GM19099 (cell line): ENCODE measurements around the gene ALDH5A1.

ENCODE experiments used
- POLR2A ChIP-seq: IDR thresholded peaks from 3 replicates; pipeline ENCODE4 v1.6.1; 2011; ENCODE audit warnings: low read depth; ENCODE audit not compliant: insufficient read length; ENCODE audit errors: extremely low read depth

The ALDH5A1 gene

DNA sequence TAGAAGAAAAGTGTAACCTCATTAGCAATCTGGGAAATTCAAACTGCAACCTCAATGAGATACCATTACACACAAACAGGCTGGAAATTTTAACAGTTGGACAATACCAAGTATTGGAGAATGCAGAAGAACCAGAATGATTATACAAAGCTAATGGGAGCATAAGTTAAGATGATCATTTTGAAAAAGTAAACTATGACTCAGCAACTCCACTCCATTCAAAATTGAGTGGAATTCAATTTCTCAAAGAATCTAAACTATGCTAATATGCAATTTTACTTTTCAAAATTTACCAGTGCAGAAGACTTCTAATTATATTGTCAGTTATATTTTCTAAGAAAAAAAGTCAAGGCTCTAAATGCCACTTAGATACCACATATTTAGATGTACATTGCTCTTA lies 22.6 kb upstream of the ALDH5A1 start:
- TF ChIP-seq POLR2A, result no peak

DNA sequence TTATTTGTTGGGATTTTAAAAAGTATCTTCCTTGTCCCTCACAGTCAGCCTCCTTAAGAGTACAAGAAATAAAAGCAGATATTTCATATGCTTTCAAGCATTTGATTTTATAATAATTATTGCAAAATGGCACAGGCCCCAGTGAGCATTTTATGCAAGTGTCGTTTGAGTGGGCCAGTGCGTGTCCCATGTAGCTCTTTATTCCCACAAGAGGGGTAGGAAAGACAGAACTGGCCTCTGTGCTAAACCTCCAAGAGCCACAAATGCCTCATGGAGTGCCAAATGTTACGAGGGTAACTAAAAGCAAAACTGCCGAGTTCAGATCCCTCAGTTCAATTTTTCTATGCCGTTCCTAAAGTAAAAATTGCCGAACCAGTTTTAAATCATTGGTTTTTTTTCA lies 18.1 kb upstream of the ALDH5A1 start:
- no peak for TF ChIP-seq POLR2A

DNA sequence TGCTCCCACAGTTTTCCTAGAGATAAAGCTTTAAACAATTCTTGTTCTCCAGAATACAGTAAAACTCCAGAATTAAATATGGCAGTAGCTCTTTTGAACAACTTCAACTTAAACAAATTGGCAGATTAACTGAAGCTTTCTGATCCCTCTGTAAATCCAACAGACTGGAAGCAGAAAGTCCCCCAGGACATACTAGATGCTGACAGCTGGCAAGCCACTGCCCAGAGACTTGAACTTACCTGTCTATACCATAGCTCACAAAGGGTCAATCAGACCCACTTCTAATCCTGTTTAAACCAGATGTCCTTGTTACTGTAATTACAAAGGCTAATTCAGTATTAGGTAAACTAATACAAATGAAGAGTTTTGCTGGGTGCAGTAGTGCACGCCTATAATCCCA lies 17.7 kb upstream of the ALDH5A1 start:
- no peak for TF ChIP-seq POLR2A

DNA sequence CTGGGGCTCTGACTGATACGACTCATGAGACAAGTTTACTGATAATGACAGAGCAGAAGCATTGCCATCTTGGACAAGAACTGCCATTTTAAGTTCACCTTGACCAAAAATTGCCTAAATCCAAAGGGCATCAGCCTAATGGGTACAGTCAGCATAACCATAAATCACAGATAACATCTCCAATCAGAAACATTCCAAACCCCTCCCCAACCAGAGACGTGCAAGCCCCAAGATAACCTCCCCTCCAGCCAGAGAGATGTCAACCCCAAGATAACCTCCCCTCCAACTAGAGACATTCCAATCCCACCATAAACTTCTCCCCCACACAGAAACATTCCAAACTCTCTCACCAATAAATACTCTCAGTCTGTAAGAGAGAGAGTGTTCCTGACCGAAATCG lies 15.9 kb upstream of the ALDH5A1 start:
- no peak for TF ChIP-seq POLR2A

DNA sequence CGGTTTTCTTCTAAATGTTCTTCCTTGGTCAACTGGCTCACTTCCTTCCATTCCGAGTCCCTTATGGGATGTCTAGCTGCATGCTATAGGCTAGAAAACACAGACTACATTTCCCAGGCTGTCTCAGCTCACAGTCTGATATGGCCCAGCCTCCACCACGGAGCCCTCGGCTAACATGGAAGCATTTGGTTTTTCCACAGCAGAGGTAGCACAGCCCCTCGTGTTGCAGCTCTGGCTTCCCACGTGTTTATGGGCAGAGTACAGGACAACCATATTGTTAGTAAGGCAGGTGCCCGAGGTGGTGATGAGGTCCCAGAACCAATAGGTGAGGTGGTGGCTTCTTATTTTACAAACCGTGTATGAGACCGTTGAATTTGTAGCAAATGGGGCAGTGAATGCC lies 14.1 kb upstream of the ALDH5A1 start:
- no peak for TF ChIP-seq POLR2A

DNA sequence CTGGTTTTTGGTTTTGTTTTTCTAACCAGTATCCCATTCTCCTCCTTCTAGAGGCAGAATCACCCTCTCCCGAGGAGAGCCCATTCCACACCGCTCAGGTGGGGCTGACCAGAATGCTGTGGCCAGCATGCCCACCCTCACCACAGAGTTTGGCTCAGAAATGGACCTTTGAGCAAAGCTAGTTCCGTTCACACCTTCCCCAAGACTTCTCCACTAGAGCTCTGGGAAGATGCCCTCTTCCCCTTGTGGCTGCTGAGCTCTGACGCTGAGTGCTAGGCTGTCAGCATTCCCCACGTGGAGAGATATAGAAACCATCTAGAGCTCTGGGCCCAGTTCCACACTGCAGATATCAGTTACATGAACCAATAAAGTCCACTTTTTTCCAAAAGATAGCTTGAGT lies 13.3 kb upstream of the ALDH5A1 start:
- no peak for TF ChIP-seq POLR2A

DNA sequence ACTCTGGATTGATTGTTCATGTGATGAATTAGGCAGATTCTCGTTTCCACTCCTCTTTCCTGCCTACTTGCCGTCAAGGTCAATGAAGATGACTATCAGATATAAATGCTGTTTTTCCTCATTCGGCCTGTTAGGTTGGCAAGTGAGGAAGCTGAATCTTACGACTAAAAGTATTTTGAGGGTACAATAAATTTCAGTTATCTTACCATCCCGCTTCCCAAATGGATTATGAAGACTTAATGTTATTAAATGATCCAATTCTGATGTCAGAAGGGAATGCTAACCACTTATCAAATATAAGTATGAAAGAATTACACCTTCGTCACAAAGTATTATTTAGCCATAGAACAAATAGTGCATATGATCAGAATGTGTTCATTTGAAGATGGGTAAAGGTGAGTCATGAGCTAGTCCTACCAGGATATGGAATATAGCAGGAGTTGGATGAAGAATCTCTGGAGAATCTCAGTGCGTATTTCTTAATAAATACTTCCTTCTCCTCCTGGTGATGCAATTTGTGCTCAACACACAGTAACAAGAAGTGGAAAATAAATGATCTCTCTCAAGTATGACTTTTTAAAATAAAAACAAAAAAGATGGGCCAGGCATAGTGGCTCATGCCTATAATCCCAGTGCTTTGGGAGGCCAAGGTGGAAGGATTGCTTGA lies 10.0 kb upstream of the ALDH5A1 start:
- TF ChIP-seq POLR2A, result no peak

DNA sequence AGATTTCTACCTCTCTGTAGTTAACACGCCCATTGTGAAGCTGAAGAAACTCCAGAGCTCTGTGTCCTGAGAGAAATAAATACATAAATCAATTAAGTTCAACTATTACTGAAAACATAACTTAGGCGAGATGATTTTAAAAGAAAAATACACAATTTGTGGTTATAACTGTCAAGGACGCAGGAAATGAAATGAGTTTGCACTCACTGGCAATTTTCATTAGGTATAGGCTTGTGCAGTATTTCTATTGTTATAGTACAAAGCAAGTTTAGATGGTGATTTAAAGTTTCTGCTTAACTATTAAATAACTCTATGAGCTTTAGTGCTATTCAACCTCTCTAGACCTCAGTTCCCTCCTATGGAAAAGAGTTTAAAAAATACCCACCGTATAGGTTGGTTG lies 8.7 kb upstream of the ALDH5A1 start:
- no peak for TF ChIP-seq POLR2A

DNA sequence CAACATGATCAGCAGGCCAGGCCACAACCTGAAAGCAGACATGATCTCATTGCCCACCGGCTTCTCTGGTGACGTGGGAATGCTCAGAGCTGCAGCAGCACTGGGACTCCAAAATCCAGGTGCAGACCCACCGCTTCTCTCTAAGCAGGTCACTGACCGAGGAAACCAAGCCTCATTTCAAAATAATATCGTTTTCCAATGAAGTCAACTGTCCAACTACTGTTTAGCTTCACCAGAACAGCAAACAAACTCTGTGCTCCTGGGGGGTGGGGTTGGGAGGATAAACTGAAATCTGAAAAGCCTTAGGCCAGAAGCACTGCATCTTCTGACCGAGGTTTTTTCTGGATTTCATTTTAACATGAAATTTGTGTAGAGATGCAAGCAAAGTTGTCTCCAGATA lies 5.3 kb upstream of the ALDH5A1 start, which contains the start of gene GPLD1:
Gene GPLD1, minus strand, starts transcription at position 109 of the 400 bp plus-strand sequence. Its CDS starts 67 bp downstream, at position 42.
- TF ChIP-seq POLR2A, result no peak

DNA sequence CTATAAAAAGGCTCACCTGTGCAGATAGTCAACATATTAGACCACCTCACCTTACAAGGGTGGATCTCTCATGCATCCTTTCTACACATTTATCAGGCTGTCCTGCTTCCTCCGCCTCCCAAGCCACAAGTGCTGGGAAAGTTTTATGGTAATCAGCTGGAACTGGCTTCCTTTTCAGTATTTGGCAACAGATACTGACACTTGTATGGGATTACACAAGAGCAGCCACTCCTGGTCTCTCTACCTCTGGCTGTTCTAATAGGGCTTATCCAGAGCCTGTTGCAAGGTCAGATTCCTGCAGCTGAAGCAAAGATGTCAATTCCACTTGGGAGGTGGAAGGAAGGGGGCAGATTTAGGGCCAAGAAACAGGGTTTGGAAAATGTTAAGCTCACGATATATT lies 4.9 kb upstream of the ALDH5A1 start:
- TF ChIP-seq POLR2A, result no peak

DNA sequence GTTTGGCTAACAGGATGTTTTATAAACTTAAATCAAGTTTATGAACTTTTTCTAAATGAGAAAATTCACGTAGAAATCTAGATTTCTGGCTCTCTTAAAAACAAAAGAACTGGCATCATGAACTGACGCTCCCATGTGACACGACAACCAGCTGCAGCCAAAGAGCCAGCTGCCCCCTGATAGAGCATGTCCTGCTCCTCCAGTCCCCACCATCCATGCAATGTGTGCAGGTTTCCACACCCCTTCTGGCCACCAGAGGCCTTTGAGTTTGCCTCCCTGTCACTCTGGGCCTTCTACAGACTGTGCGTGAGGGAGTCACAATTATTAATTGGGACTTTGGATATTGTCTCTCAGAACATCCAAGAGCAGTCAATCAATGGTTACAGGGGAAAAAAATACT lies 3.8 kb upstream of the ALDH5A1 start:
- TF ChIP-seq POLR2A, result no peak

DNA sequence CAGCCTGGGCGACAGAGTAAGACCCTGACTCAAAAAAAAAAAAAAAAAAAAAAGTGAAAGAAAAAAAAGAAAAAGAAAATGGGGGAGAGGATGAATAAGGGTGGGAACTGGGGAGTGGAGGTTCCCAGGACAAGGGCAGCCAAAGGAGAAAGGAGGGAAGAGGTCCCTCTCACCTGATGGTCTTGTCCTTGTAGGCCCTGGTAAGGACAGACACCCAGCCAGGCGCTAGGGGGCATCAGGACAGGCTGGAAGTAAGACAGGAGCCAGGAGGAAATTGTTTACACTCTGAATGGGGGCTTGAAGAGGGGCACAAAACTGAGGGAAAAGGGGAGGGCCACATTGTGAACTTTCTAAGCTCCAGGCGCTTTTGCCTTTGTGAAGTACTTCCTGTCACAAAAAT lies 2.3 kb upstream of the ALDH5A1 start:
- no peak for TF ChIP-seq POLR2A

DNA sequence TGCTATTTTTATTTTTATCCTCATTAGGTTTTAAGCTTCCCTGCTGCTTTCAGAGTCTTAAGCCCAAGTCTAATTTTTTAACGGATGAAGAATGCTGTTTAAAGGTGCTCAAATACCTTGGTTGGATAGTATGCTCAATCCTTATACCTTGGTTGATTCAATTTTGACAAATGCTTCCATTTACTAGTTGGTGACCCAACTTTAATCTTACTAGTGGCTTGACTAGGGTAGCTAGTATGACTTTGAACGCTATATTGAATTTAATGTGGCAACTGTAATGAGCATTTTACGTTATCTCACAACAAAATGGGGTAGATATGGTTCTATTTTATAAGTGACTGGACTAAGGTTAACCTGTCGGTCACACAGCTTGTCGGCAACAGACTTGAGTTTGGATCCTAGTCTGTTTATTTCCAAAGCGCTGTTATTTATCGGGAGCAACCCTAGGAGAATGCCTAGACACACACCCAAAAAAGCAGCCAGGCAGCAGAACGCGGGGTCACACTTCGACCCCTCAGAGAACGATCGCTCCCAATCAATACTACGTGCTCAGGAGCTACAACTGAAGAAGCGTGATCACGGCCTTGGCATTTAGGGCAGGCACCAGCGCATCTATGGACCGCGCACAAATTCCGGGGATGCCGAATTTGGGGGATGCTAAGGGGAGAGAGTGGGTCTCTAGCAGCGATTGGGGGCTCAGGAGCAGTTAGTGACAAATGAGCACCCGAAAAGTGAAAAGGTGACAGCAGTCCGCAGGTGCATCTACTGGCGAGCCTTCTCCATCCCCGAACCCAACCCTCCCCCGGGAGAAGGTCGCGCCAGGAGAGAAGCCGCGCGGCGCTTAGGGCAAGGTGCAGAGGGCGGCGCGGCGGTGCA lies 586 bp upstream of the ALDH5A1 start:
- no peak for TF ChIP-seq POLR2A

DNA sequence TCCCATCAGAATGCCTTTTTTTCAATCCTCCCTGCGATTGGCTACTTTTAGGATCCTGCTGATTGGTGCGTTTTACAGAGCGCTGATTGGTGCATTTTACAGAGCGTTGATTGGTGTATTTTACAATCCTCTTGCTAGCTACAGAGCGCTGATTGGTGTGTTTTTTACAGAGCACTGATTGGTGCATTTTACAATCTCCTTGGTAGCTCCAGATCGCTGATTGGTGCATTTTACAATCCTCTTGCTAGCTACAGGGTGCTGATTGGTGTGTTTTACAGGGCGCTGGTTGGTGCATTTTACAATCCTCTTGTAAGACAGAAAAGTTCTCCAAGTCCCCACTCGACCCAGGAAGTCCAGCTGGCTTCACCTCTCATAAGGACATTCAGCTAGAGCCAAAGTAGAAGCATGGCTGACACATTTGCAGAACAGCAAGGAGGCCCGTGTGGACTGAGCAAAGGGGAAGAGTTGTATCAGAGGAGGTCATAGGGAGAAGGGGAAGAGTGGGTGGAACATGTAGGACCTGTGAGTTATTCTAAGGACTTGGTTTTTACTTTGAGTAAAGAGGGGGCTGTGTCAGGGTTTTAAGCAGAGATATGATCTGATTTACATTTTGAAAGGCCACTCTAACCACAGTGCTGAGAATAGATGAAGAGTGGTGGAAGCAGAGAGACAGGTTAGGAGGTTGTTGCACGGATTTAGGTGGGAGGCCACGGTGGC lies 2.6 kb downstream of the ALDH5A1 start:
- TF ChIP-seq POLR2A, result no peak

DNA sequence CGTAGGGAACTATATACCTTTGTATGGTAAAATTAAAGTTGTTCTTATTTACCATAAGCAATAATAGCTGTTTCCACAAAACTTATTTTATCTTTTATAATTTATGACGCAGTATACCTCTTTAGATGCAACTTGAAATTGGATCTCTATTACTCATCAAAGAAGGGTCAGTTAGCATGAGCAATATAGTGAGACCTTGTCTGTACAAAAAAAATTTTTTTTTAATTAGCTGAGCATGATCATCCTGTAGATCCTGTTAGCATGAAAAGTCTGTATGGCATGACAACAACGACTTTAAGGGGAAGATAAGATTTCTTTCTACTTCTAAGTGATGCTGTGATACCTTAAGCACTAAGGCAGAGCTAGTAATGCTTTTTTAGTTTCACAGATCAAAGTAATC lies 5.9 kb downstream of the ALDH5A1 start:
- no peak for TF ChIP-seq POLR2A

DNA sequence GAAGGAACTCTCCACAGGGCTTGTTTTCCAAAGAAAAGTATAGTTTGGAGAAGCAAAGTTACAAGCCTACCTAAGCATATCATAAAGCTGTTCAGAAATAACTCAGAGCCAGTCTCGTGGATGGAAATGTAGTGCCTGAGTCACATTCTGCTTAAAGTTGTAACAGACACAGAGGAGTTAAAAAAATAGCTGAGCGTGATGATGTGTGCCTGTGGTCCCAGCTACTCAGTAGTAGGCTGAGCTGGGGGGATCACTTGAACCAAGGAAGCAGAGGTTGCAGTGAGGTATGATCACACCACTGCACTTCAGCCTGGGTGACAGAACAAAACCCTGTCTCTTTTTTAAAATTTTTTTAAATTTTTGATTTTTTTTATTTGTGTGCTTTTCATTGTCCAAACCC lies 6.6 kb downstream of the ALDH5A1 start:
- TF ChIP-seq POLR2A, result no peak

DNA sequence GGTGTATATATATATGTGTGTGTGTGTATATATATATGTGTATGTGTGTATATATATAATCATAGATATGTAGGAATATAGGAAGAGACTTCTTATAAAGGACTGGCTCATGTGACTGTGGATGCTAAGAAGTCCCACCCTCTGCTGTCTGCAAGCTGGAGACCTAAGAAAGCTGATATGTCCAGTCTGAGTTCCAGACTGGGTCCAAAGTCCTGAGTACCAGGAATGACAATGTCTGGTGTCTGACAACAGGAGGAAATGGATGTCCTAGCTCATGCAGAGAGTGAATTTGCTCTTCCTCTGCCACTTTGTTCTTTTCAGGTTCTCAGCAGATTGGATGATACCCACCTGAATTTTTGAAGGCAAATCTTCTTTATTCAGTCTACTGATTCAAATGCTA lies 7.1 kb downstream of the ALDH5A1 start:
- TF ChIP-seq POLR2A, result no peak

DNA sequence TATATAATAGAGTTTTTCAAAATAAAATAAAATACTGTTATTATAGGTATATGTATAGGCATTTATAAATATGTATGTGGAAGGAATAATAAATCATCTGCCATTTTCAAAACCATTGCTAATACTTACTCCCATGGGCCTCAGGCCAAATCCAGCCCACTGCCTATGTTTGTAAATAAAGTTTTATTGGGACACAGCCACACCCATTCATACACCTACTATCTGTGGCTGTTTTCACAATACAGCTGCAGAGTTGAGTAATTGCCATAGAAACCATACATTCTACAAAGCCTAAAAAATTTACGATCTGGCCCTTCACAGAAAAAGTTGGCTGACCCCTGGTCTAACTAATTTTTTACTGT lies 9.5 kb downstream of the ALDH5A1 start:
- no peak for TF ChIP-seq POLR2A
